ENCODE results near the gene ZFYVE1.

DNA sequence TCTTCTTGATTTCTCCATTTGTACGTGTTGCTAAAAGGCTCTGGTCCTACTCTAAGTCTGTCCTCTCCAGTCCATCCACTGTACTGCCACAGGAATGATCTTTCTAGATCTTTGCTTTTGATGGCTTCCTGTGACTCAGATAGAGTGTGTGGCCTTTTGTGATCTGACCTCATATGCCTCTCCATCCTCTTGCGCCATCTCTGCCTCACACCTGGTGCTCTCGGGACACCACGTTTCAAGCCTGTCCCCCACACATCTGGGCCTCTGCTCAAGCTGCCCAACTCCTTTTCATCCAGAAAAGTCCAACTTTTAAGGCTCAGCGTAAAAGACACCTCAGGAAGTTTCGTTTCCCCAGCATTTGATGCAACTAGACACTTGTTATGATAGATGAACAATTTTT, 61.7 kb downstream of the ZFYVE1 start:
- TF ChIP-seq CTCF (IDR thresholded peaks at IDR 0.05), result no peak
- no peak for TF ChIP-seq POLR2A (IDR thresholded peaks at IDR 0.05)
